ENCODE measurements around the gene NR5A1.

Gene NR5A1

GRCh38 chr9:124449381-124450151 is 57.6 kb downstream of the NR5A1 start:
- Histone ChIP-seq H3K9ac (ENCODE audit: low read depth, low read length) (no peak overlapping the region), H3K36me3 (ENCODE audit: insufficient read depth, low read length) (no peaks in the 10 kb centered on the region), H3K9me3 (ENCODE audit: control insufficient read depth, insufficient read depth, low read length) (no peaks in the 10 kb centered on the region), H3K4me1 (ENCODE audit: insufficient read depth, low read length) (peaks cover 9% of the 10 kb centered on the region; the same call in 1 of the 2 replicates)

DNA sequence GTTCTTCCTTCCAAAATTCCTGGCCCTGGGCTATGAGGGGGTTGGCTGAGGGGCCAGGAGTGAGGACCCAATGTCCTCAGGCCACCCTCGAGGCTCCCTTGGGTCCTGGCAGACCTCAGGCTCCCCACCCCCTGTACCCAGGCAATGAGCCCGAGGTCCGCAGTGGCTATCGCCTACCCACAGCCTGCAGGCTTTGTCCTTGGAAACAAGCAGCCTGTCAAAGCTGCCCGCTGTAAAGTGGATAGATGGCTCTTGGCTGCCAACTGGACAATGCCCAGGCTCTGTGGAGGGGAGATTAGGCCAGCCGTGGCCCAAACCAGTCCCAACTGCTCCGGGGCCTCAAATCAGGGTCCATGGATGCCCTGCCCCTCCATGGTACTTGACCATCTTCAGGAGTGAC is 59.2 kb downstream of the NR5A1 start:
- no peak overlapping the region for H3K9ac ChIP-seq (ENCODE audit: low read depth, low read length)
- no peaks in the 10 kb centered on the region for H3K9me3 ChIP-seq (ENCODE audit: control insufficient read depth, insufficient read depth, low read length)
- H3K36me3 ChIP-seq (ENCODE audit: insufficient read depth, low read length) = no peaks in the 10 kb centered on the region
- H3K4me1 ChIP-seq (ENCODE audit: insufficient read depth, low read length) = peaks cover 9% of the 10 kb centered on the region; the same call in 1 of the 2 replicates

- H3K4me1 ChIP-seq (ENCODE audit: insufficient read depth, low read length) = peaks cover 9% of the 10 kb centered on the region; the same call in 1 of the 2 replicates
- no peak overlapping the region for H3K9ac ChIP-seq (ENCODE audit: low read depth, low read length)
- H3K36me3 ChIP-seq (ENCODE audit: insufficient read depth, low read length) = no peaks in the 10 kb centered on the region
- no peaks in the 10 kb centered on the region for H3K9me3 ChIP-seq (ENCODE audit: control insufficient read depth, insufficient read depth, low read length)
These were observed 59.9 kb downstream of the NR5A1 start for GRCh38 chr9:124447297-124447661.

GRCh38 chr9:124444166-124444565 is 63.0 kb downstream of the NR5A1 start:
- Histone ChIP-seq H3K9me3 (ENCODE audit: control insufficient read depth, insufficient read depth, low read length) (no peaks in the 10 kb centered on the region), H3K4me1 (ENCODE audit: insufficient read depth, low read length) (no peaks in the 10 kb centered on the region), H3K36me3 (ENCODE audit: insufficient read depth, low read length) (no peaks in the 10 kb centered on the region), H3K9ac (ENCODE audit: low read depth, low read length) (no peak overlapping the region)

DNA sequence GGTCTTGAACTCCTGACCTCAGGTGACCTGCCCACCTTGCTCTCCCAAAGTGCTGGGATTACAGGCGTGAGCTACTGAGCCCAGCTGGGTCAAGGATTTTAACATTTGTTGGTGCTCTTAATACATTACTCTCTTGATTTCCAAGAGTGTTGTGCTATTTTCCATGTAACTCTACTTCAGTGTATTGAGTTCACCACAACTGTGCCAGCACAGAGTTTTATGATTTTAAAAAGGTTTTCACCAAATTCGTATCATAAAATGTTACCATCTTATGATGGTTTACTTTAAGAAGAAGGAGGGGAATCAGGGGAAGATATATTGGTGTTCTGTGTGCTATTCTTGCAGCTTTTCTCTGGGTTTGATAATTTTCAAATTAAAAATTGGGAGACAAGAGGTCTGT is 63.6 kb downstream of the NR5A1 start:
- H3K9ac ChIP-seq (ENCODE audit: low read depth, low read length) = no peak overlapping the region
- no peaks in the 10 kb centered on the region for H3K9me3 ChIP-seq (ENCODE audit: control insufficient read depth, insufficient read depth, low read length)
- no peaks in the 10 kb centered on the region for H3K4me1 ChIP-seq (ENCODE audit: insufficient read depth, low read length)
- no peaks in the 10 kb centered on the region for H3K36me3 ChIP-seq (ENCODE audit: insufficient read depth, low read length)

DNA sequence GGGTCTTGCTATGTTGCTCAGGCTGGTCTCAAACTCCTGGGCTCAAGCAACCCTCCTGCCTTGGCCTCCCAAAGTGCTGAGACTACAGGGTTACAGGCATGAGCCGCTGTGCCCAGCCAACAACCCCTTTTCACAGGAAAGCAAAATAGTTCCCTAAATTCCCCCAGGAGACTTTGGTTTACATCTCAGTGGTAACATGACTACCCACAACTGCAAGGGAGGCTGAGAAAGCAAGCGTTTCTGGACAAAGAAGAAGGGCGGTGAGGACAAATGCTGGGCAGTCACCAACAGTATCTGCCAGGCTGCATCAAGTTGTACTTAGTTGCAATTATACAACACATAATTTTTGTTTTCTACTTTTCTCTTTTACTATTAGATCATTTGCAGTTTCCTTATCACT is 64.4 kb downstream of the NR5A1 start:
- Histone ChIP-seq H3K9me3 (ENCODE audit: control insufficient read depth, insufficient read depth, low read length) (no peaks in the 10 kb centered on the region), H3K36me3 (ENCODE audit: insufficient read depth, low read length) (no peaks in the 10 kb centered on the region), H3K4me1 (ENCODE audit: insufficient read depth, low read length) (no peaks in the 10 kb centered on the region), H3K9ac (ENCODE audit: low read depth, low read length) (no peak overlapping the region)

- Histone ChIP-seq H3K36me3 (ENCODE audit: insufficient read depth, low read length) (no peaks in the 10 kb centered on the region), H3K4me1 (ENCODE audit: insufficient read depth, low read length) (no peaks in the 10 kb centered on the region), H3K9me3 (ENCODE audit: control insufficient read depth, insufficient read depth, low read length) (no peaks in the 10 kb centered on the region)
These were observed 64.8 kb downstream of the NR5A1 start for GRCh38 chr9:124442379-124442778.

DNA sequence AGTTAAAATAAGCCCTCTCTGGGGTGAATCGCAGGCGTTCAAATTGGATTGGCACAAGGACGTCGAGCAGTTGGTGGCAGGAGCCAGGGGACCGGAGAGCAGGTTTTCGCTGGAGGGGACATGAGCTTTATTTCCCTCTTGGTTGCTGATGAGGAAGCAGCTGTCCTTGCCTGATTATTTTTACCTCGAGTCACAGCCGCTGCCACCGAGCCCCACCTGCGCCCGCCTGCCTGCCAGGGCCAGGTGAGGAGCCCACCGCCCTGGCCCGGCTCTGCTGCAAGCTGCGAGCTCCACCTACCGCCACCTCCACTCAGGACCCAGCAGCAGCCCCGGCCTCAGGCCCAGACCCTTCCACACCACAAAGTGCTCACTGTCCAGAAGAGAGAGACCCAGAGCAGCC is 65.9 kb downstream of the NR5A1 start:
- H3K4me1 ChIP-seq (ENCODE audit: insufficient read depth, low read length) = no peaks in the 10 kb centered on the region
- H3K9me3 ChIP-seq (ENCODE audit: control insufficient read depth, insufficient read depth, low read length) = no peaks in the 10 kb centered on the region
- H3K36me3 ChIP-seq (ENCODE audit: insufficient read depth, low read length) = no peaks in the 10 kb centered on the region
- no peak overlapping the region for H3K9ac ChIP-seq (ENCODE audit: low read depth, low read length)

More at GRCh38 chr9:124442379-124442778, 64.8 kb downstream of the NR5A1 start:
- no peak overlapping the region for H3K9ac ChIP-seq (ENCODE audit: low read depth, low read length)

DNA sequence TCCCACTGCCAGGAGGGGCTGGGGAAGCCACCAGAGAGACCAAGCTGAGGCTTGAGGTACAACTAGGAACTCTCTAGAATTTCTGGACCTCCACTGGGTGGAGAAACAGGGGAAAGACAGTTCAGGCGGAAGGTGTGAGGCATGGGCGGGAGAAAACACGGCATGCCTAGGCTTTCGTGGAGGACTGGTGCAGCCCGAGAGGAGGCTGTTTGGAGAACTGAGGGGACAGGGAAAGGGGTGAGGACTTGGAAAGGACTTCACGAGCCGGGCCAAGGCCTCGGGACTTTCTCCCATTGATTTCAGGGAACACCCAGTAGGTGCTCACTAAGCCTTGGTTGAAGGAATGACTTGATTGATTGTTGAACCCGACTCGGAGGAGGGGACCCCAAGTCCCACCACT is 66.4 kb downstream of the NR5A1 start:
- Histone ChIP-seq H3K9ac (ENCODE audit: low read depth, low read length) (no peak overlapping the region), H3K4me1 (ENCODE audit: insufficient read depth, low read length) (no peaks in the 10 kb centered on the region), H3K36me3 (ENCODE audit: insufficient read depth, low read length) (no peaks in the 10 kb centered on the region), H3K9me3 (ENCODE audit: control insufficient read depth, insufficient read depth, low read length) (no peaks in the 10 kb centered on the region)

- Histone ChIP-seq H3K9me3 (ENCODE audit: control insufficient read depth, insufficient read depth, low read length) (no peaks in the 10 kb centered on the region), H3K4me1 (ENCODE audit: insufficient read depth, low read length) (no peaks in the 10 kb centered on the region), H3K9ac (ENCODE audit: low read depth, low read length) (no peak overlapping the region), H3K36me3 (ENCODE audit: insufficient read depth, low read length) (no peaks in the 10 kb centered on the region)
These were observed 67.4 kb downstream of the NR5A1 start for GRCh38 chr9:124439686-124440243.

DNA sequence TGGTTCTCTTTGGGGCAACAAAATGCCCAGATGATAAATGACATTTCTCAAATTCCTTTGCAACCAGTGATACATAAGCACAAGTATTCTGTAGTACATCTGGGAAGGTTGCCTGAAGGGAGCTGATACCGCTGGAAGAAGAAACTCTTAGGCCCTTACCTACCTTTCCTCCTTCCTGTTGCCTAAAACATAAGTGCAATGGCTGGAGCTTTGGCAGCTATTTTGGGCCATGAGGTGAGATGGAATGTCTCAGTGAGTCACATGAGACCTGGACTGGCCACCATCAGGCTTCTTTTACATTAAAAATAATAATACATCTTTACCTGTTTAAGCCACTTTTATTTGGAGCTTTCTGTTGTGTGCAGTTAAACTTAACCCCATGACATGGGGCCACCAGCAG is 68.1 kb downstream of the NR5A1 start:
- H3K4me1 ChIP-seq (ENCODE audit: insufficient read depth, low read length) = no peaks in the 10 kb centered on the region
- H3K9ac ChIP-seq (ENCODE audit: low read depth, low read length) = no peak overlapping the region
- H3K36me3 ChIP-seq (ENCODE audit: insufficient read depth, low read length) = no peaks in the 10 kb centered on the region
- no peaks in the 10 kb centered on the region for H3K9me3 ChIP-seq (ENCODE audit: control insufficient read depth, insufficient read depth, low read length)

GRCh38 chr9:124438091-124438490 is 69.1 kb downstream of the NR5A1 start:
- H3K4me1 ChIP-seq (ENCODE audit: insufficient read depth, low read length) = no peaks in the 10 kb centered on the region
- no peaks in the 10 kb centered on the region for H3K9me3 ChIP-seq (ENCODE audit: control insufficient read depth, insufficient read depth, low read length)
- no peak overlapping the region for H3K9ac ChIP-seq (ENCODE audit: low read depth, low read length)
- H3K36me3 ChIP-seq (ENCODE audit: insufficient read depth, low read length) = no peaks in the 10 kb centered on the region

- Histone ChIP-seq H3K9ac (ENCODE audit: low read depth, low read length) (no peak overlapping the region), H3K4me1 (ENCODE audit: insufficient read depth, low read length) (no peaks in the 10 kb centered on the region), H3K9me3 (ENCODE audit: control insufficient read depth, insufficient read depth, low read length) (no peaks in the 10 kb centered on the region), H3K36me3 (ENCODE audit: insufficient read depth, low read length) (no peaks in the 10 kb centered on the region)
These were observed 70.1 kb downstream of the NR5A1 start for GRCh38 chr9:124437086-124437485.

DNA sequence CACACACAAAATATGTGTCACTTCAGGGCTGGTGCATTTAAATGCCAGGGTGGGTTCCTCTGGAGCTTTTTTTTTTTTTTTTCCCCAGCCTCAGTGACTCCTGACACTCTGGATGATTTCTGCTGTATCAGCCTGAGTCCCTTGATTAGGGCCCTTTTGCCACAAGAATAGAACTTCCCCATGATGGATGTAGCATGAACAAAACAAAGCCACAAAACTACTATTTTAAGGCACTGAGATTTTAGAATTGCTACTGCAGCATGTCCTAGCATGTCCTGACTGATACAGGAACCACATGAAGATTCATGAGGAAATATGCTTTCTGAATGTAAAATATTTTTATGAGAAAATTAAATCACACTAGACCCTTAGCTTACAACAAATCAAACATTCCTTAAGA is 70.9 kb downstream of the NR5A1 start:
- H3K9ac ChIP-seq (ENCODE audit: low read depth, low read length) = no peak overlapping the region
- H3K9me3 ChIP-seq (ENCODE audit: control insufficient read depth, insufficient read depth, low read length) = no peaks in the 10 kb centered on the region
- no peaks in the 10 kb centered on the region for H3K36me3 ChIP-seq (ENCODE audit: insufficient read depth, low read length)
- no peaks in the 10 kb centered on the region for H3K4me1 ChIP-seq (ENCODE audit: insufficient read depth, low read length)

Data from ES-I3 (cell line).